ENCODE data around the gene RASSF3.
A peak's percentile ranks its signal among the peaks of the same experiment; 100 is the strongest.
"Not testable (repeated sequence)": the region's sequence is repeated elsewhere in the genome, so short reads cannot be mapped to it uniquely, and the experiment has no call there.

The RASSF3 gene

GRCh38 chr12:64610079-64610659 is at the start of gene RASSF3:
Gene RASSF3 (plus strand): TSS chr12:64610495. CDS start chr12:64610633, 138 bp downstream.
- peak; percentile 67 for DNase-seq

GRCh38 chr12:64561302-64562136 is 48.8 kb upstream of the RASSF3 start:
- no peak for DNase-seq

- no peak for DNase-seq
Observed at GRCh38 chr12:64566122-64566521, 44.2 kb upstream of the RASSF3 start.

GRCh38 chr12:64566831-64567517 is 43.3 kb upstream of the RASSF3 start:
- DNase-seq = no peak

GRCh38 chr12:64567570-64567969 is 42.7 kb upstream of the RASSF3 start:
- DNase-seq = no peak

GRCh38 chr12:64568298-64568697 is 42.0 kb upstream of the RASSF3 start:
- no peak for DNase-seq

GRCh38 chr12:64569923-64570691 is 40.2 kb upstream of the RASSF3 start:
- DNase-seq = no peak

GRCh38 chr12:64571411-64571810 is 38.9 kb upstream of the RASSF3 start:
- DNase-seq = no peak

GRCh38 chr12:64572241-64572640 is 38.1 kb upstream of the RASSF3 start:
- DNase-seq = no peak

GRCh38 chr12:64574837-64575236 is 35.5 kb upstream of the RASSF3 start:
- DNase-seq = no peak

GRCh38 chr12:64577046-64577445 is 33.2 kb upstream of the RASSF3 start:
- DNase-seq = no peak

- DNase-seq = no peak
Observed at GRCh38 chr12:64578566-64578965, 31.7 kb upstream of the RASSF3 start.

- no peak for DNase-seq
Observed at GRCh38 chr12:64580681-64581080, 29.6 kb upstream of the RASSF3 start.

- no peak for DNase-seq
Observed at GRCh38 chr12:64582114-64582513, 28.2 kb upstream of the RASSF3 start.

GRCh38 chr12:64582862-64583261 is 27.4 kb upstream of the RASSF3 start:
- no peak for DNase-seq

GRCh38 chr12:64583395-64583770 is 26.9 kb upstream of the RASSF3 start:
- DNase-seq = not testable (repeated sequence)

GRCh38 chr12:64583771-64584421 is 26.4 kb upstream of the RASSF3 start:
- DNase-seq = no peak

GRCh38 chr12:64585104-64585503 is 25.2 kb upstream of the RASSF3 start:
- DNase-seq = no peak

GRCh38 chr12:64587447-64587846 is 22.8 kb upstream of the RASSF3 start:
- DNase-seq = no peak

GRCh38 chr12:64590183-64590582 is 20.1 kb upstream of the RASSF3 start:
- DNase-seq = no peak

GRCh38 chr12:64595863-64596793 is 14.2 kb upstream of the RASSF3 start:
- no peak for DNase-seq
